Renal pelvis (tissue), 4 donors: ENCODE data around the gene SLC29A4. TPM values are rescaled to one million over a fixed set of nuclear protein-coding genes. Genes with fewer than 3 reads are reported as not detected.
A peak's percentile ranks its signal among the peaks of the same experiment; 100 is the strongest.
"Not testable (repeated sequence)": the region's sequence is repeated elsewhere in the genome, so short reads cannot be mapped to it uniquely, and the experiment has no call there.

Experiments
- DNase-seq: peaks from one replicate; pipeline ENCODE4 v3.0.0-alpha.2; 2013
- polyA plus RNA-seq, 3 donors: library from polyadenylated mRNA; unstranded; fragments of 120-200 nt; gene quantifications; one replicate each; pipeline ENCODE4 v1.2.1, GENCODE V29; 2013; ENCODE audit not compliant: insufficient read length in 3 of 3

Gene SLC29A4
- polyA plus RNA-seq, 3 donors: 26.3 to 33.8 (median 27.2) TPM

- not testable (repeated sequence) for DNase-seq
Measured at GRCh38 chr7:5269992-5270657, 12.6 kb upstream of the SLC29A4 start.

- DNase-seq: no peak
Measured at GRCh38 chr7:5270788-5271187, 12.0 kb upstream of the SLC29A4 start.

- not testable (repeated sequence) for DNase-seq
Measured at GRCh38 chr7:5273831-5274405, 8.8 kb upstream of the SLC29A4 start.

GRCh38 chr7:5274441-5274840 lies 8.3 kb upstream of the SLC29A4 start:
- no peak for DNase-seq

- not testable (repeated sequence) for DNase-seq
Measured at GRCh38 chr7:5274985-5275431, 7.7 kb upstream of the SLC29A4 start.

GRCh38 chr7:5275510-5275909 lies 7.2 kb upstream of the SLC29A4 start:
- DNase-seq: not testable (repeated sequence)

DNA sequence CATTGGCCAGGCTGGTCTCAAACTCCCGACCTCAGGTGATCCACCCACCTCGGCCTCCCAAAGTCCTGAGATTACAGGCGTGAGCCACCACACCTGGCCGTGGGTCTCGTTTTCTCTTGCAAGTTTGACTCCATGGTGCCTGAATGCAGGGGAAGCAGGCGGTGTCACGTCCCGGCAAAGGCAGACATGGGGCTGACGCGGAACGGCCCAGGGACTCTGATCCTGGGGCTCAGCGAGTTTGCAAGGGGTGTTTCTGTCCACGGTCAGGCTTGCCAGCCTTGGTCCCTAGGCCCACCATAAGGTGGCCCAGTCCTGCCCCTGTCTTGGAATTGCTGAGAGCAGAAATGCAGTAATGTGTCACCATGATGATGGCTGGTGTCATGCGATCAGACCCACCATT lies 6.6 kb upstream of the SLC29A4 start:
- not testable (repeated sequence) for DNase-seq

GRCh38 chr7:5276611-5277010 lies 6.1 kb upstream of the SLC29A4 start:
- no peak for DNase-seq

GRCh38 chr7:5278766-5279165 lies 4.0 kb upstream of the SLC29A4 start:
- DNase-seq: no peak

- DNase-seq: no peak
Measured at GRCh38 chr7:5279734-5280133, 3.0 kb upstream of the SLC29A4 start.

GRCh38 chr7:5281598-5282500 lies 894 bp upstream of the SLC29A4 start:
- not testable (repeated sequence) for DNase-seq

GRCh38 chr7:5283421-5284303 lies 919 bp downstream of the SLC29A4 start:
- no peak for DNase-seq

- DNase-seq: peak; percentile 62
Measured at GRCh38 chr7:5284304-5285281, 1.9 kb downstream of the SLC29A4 start.

GRCh38 chr7:5286933-5287332 lies 4.2 kb downstream of the SLC29A4 start:
- DNase-seq: no peak

DNA sequence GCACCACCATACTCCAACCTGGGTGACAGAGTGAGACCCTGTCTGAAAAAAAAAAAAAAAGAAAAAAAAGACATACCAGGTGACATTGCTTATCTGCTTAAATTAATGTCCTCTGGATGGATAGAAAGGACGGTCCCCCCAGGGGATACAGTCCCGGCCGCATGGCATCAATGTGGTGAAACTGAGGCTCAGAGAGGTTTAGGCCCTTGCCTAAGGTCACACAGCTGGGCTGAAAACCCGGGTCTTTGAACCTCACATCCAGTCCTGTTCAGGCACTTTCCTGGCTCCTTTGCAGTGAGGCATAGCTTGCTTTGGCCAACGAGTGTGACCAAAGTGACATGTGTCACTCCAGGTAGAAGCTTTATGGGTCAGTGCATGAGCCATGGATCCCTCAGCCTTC lies 4.6 kb downstream of the SLC29A4 start:
- DNase-seq: not testable (repeated sequence)

- no peak for DNase-seq
Measured at GRCh38 chr7:5287802-5288201, 5.1 kb downstream of the SLC29A4 start.

- not testable (repeated sequence) for DNase-seq
Measured at GRCh38 chr7:5288560-5288959, 5.8 kb downstream of the SLC29A4 start.

GRCh38 chr7:5289355-5289754 lies 6.6 kb downstream of the SLC29A4 start:
- no peak for DNase-seq

DNA sequence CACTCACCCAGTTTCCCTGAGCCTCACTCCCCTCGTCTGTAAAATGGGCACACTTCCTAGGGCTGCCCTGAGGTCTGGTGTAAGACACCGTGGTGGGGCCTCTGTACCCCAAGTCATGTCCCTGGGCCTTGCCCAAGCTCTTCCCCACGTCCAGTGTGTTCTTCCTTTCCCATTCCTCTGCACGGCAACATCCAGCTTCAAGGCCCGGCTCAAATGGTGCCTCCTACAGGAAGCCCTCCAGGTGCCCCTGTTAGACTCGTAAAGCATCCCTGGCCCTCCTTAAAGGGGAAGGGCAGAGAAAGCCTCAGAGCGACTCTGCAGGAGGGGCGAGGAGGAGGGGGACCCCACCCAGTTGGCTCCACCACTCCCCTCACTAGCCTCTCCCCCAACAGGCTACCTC lies 8.6 kb downstream of the SLC29A4 start:
- no peak for DNase-seq

DNA sequence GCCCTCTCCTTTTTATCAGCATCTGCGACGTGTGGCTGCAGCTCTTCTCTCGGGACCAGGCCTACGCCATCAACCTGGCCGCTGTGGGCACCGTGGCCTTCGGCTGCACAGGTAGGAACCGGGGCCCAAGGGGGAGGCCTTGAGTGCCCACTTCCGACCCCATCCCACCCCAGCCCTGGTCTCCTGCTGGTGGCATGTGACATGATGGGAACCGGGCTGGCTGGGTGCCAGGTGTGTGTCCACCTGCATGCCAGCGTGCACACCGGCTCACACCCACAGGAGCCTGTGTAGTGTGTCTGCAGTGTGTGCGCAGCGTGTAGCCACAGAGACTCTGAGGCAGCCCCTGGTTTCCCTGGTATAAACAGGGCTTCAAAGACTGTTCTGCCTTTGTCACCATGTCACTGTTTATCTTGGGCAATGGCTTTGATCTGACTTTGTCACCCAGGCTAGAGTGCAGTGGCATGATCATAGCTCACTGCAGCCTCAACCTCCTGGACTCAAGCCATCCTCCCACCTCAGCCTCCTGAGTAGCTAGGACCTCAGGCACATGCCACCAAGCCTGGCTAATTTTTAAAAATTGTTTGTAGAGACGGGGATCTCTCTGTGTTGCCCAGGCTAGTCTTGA lies 9.1 kb downstream of the SLC29A4 start:
- DNase-seq: not testable (repeated sequence)
